GM10248 (cell line): ENCODE data around the gene FUT3.

Source experiments
- CTCF ChIA-PET: fragments of 300-600 bp; sonication (Branson Sonifier 250); formaldehyde crosslinking; extraction: SDS; loops from one replicate; lab custom pipeline; 2021; ENCODE audit warnings: antibody characterized with exemption; lab: Yijun Ruan, JAX
- POLR2A ChIA-PET: fragments of 350-650 bp; sonication (Branson Sonifier 250); formaldehyde crosslinking; extraction: SDS; loops from one replicate; lab custom pipeline; 2020; ENCODE audit warnings: antibody characterized with exemption; lab: Yijun Ruan, JAX
- DNase-seq: peaks from one replicate; pipeline ENCODE4 v3.0.0; 2012; ENCODE audit errors: extremely low spot score
- TF ChIP-seq, protein P1 (sequence below): IDR thresholded peaks from 2 replicates; pipeline ENCODE4 v1.5.1; 2012; ENCODE audit warnings: mild to moderate bottlenecking, low read depth; ENCODE audit errors: extremely low read depth, missing control alignments, control extremely low read depth

FUT3 gene

DNA sequence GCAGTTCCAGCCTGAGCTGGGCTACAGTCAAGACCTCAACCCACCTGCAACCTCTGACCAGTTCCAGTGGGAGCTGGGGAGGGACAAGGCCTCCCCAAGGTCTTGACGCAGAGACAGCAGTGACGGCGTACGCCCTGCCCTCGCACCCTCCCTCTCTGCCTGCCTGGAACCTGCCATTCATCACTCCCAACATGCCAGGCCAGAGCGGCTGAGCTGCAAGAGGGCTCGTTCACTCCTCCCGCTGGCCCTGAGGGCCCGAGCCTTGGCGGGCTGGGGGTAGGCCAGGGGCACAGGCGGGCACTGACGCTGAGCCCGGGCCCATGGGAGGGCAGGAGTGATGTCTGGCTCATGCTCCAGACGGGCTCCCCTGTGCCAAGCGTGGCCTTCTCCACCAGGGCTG is 44.2 kb upstream of the FUT3 start:
- CTCF ChIA-PET: interaction anchor here (1.2 kb wide), 1 partner anchor 92 kb away, joined by 3 read pairs; no protein-coding TSS in a partner anchor
- DNase-seq: no peak
- POLR2A ChIA-PET: interaction anchor here (0.5 kb wide), 1 partner anchor 755 kb away, joined by 3 read pairs; no protein-coding TSS in a partner anchor
- TF ChIP-seq, protein P1, sequence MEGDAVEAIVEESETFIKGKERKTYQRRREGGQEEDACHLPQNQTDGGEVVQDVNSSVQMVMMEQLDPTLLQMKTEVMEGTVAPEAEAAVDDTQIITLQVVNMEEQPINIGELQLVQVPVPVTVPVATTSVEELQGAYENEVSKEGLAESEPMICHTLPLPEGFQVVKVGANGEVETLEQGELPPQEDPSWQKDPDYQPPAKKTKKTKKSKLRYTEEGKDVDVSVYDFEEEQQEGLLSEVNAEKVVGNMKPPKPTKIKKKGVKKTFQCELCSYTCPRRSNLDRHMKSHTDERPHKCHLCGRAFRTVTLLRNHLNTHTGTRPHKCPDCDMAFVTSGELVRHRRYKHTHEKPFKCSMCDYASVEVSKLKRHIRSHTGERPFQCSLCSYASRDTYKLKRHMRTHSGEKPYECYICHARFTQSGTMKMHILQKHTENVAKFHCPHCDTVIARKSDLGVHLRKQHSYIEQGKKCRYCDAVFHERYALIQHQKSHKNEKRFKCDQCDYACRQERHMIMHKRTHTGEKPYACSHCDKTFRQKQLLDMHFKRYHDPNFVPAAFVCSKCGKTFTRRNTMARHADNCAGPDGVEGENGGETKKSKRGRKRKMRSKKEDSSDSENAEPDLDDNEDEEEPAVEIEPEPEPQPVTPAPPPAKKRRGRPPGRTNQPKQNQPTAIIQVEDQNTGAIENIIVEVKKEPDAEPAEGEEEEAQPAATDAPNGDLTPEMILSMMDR: no peak

DNA sequence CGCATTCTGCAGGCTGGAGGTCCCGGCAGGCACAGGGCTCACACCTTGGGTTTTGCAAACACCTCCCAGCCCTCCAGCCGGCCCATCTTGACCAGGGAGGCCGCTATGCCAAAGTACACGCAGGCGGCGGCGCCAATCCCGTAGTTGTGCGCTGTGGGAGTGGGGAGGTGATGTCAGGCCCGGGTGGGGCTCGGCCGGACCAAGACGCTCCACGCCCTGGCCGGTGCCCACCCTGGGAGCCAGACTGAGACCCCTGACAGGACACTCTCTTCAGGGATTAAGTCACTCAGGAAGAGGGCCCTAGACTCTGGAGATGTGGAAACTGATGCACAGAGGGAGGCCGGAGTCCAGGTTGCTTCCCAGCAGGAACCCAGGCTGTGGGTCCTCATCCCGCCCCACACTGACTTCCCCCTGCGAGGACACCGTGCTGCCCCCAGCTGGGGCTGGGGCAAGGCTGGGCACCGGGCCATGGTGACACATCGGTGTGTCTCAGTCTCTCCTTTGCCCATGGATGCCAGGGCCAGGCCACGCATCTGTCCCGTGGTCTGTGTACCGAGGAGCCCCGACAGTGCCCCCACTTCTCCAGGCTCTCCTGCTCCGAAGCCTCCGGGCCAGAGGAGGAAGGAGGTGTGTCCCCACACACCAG is 43.6 kb upstream of the FUT3 start:
- ChIA-PET CTCF (interaction anchor here (1.2 kb wide), 1 partner anchor 91 kb away, joined by 3 read pairs; no protein-coding TSS in a partner anchor), POLR2A (no interaction called here)

DNA sequence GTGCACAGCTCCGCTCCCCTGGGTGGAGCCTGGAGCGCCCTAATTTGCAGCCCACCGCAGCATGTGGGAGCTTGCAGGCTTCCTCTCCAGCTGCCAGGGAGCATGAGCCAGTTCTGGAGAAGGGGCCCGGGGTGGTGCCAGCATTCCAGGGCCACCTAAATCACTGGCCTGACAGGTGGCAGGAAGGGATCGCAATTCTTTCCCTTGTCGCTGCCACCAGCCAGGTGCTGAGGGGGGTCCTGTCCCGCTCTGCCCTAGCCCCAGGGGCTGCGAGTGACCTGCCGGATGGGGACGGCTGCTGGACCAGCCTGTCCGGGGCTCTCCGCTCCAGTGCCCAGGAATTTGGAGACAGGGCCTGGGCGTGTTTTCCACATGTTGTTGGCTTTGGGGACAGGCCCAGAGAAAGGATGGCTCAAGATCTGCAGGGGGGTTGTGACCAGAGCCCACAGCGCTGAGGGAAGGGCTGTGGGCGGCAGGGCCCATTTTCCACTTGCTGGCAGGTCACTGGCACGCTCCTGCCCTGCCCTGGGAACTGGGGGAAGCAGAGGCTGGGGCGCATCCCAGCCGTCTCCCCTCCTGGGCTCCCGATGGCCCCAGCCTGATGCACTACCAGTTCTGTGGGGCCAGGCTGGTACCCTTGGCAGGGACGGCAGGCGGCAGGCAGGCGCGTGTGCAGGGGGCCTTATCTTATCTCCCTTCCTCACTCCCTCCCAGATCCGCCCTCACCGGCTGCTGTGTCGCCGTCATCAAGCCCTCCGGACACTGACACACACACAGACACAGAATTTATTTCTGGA is 42.9 kb upstream of the FUT3 start:
- ChIA-PET CTCF (interaction anchor here (1.1 to 1.4 kb wide), 3 partner anchors 9 to 90 kb away, joined by 7 read pairs; partner anchors contain the start of gene NDUFA11), POLR2A (no interaction called here)
- TF ChIP-seq, protein P1: no peak
- no peak for DNase-seq

More for the DNA sequence above, 43.6 kb upstream of the FUT3 start:
- TF ChIP-seq, protein P1: no peak
- DNase-seq: no peak

DNA sequence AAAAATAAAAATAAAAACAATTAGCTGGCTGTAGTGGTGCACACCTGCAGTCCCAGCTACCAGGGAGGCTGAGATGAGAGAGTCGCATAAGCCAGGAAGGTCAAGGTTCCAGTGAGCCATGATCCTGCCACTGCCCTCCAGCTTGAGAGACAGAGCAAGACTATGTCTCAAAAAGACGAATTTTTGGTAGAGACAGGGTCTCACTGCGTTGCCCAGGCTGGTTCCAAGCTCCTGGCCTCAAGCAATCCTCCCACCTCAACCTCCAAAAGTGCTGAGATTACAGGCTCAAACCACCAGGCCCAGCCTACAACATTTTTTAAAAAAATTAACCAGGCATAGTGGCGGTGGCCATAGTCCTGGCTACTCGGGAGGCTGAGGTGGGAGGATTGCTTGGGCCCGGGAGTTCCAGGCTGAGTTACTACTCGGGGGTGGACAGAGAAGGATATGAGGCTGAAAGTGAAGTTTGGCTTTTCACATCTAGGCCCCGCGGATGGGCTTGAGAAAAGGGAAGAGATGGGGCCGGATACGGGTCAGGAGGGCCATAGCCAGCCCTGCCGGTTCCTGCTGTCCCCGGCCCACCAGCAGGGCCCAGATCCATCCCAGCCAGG is 42.2 kb upstream of the FUT3 start:
- TF ChIP-seq, protein P1: no peak
- DNase-seq: no peak
- POLR2A ChIA-PET: interaction anchor here (0.6 kb wide), 1 partner anchor 10 kb away, joined by 4 read pairs; no protein-coding TSS in a partner anchor
- CTCF ChIA-PET: interaction anchor here (0.9 to 1.4 kb wide), 4 partner anchors 10 to 173 kb away, joined by 3 to 7 read pairs (median 7); partner anchors contain the start of genes CATSPERD and NDUFA11

DNA sequence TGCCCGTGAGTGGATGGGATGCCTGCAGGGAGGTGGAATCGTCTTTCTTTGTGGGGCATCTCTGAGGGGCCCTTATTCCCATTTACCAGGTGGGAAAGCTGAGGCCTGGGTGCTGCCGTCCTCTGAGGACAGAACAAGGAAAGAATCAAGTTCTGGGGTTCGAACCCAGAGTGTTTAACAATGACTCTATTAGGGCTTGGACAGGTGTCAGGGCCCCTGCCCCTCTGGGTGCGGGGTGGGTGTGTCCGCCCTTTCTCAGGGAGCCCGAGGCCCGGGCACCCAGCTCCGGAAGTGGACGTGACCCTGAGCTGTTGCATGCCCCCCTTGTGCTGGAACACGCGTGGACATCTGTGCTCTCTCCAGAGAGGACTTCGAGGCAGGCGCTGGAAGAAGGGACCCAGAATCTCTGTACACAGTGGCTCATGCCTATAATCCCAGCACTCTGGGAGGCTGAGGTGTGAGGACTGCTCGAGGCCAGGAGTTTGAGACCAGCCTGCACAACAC is 41.6 kb upstream of the FUT3 start:
- DNase-seq: no peak
- POLR2A ChIA-PET: interaction anchor here (0.6 kb wide), 1 partner anchor 10 kb away, joined by 4 read pairs; no protein-coding TSS in a partner anchor
- TF ChIP-seq, protein P1: no peak
- CTCF ChIA-PET: interaction anchor here (0.9 to 2.9 kb wide), 5 partner anchors 9 to 172 kb away, joined by 3 to 24 read pairs (median 7); partner anchors contain the start of genes CATSPERD, NDUFA11 and NRTN
